Upper lobe of right lung (tissue), 1 donor: ENCODE data around the gene MIDN. TPM values are rescaled to one million over a fixed set of nuclear protein-coding genes. Genes with fewer than 3 reads are reported as not detected.

Source experiments
- ATAC-seq: fragments of 200-7000 bp; cut with Tn5 transposase; one replicate; pipeline ENCODE4 v1.9.1; 2020; ENCODE audit warnings: mild to moderate bottlenecking, moderate library complexity
- DNase-seq: peaks from one replicate; pipeline ENCODE4 v3.0.0-alpha.2; 2020
- H3K27ac ChIP-seq: fragments of 200-600 bp; one replicate; pipeline ENCODE4 v1.8.0; 2022
- H3K27me3 ChIP-seq: fragments of 200-600 bp; one replicate; pipeline ENCODE4 v1.8.0; 2022; ENCODE audit warnings: mild to moderate bottlenecking
- H3K36me3 ChIP-seq: fragments of 200-600 bp; one replicate; pipeline ENCODE4 v1.8.0; 2022
- H3K4me1 ChIP-seq: fragments of 200-600 bp; one replicate; pipeline ENCODE4 v1.8.0; 2022
- H3K4me3 ChIP-seq: fragments of 200-600 bp; one replicate; pipeline ENCODE4 v1.8.0; 2022; ENCODE audit warnings: mild to moderate bottlenecking
- H3K9me3 ChIP-seq: fragments of 200-600 bp; one replicate; pipeline ENCODE4 v1.8.0; 2022
- CTCF ChIP-seq: fragments of 200-600 bp; IDR thresholded peaks from one replicate; pipeline ENCODE4 v1.8.0; 2022; ENCODE audit warnings: antibody characterized with exemption
- intact Hi-C: fragments of 100-400 bp; cut with DNase I; formaldehyde crosslinking; loops from one replicate; pipeline ENCODE4 v1.11.0; 2022
- total RNA-seq: library from RNA; stranded (reverse); fragmentation: NEBNext Ultra II Directional; extraction: Animal tissue kit (Norgen Biotek cat#: 25700); gene quantifications from one replicate; pipeline ENCODE4 v1.2.1, GENCODE V29; 2021
- donor health status: DM: no; HTN: yes; CAD: no; lungs with severe emphysema.

MIDN gene
- total RNA-seq, 1 donor from 2014 or later, result 135 TPM

GRCh38 chr19:1265615-1266128, 17.3 kb downstream of the MIDN start:
- Histone ChIP-seq H3K9me3 (no peaks in the 10 kb centered on the region), H3K27me3 (no peaks in the 10 kb centered on the region), H3K36me3 (peaks cover 3% of the 10 kb centered on the region), H3K4me1 (peaks cover 59% of the 10 kb centered on the region), H3K4me3 (peak overlapping the region; percentile 58), H3K27ac (peak overlapping the region; percentile 80)
- ATAC-seq (no peak), DNase-seq (peak; percentile 84)
- TF ChIP-seq CTCF, result no peak
- intact Hi-C loops, result no loop called here

GRCh38 chr19:1266129-1266915, 17.9 kb downstream of the MIDN start:
- no peak for TF ChIP-seq CTCF
- H3K4me1 ChIP-seq, result peaks cover 63% of the 10 kb centered on the region
- H3K4me3 ChIP-seq, result peak overlapping the region; percentile 58
- intact Hi-C loops, result no loop called here
- ATAC-seq (peak; percentile 65), DNase-seq (peak; percentile 96)
- no peaks in the 10 kb centered on the region for H3K9me3 ChIP-seq
- H3K27ac ChIP-seq, result peak overlapping the region; percentile 80
- H3K27me3 ChIP-seq, result no peaks in the 10 kb centered on the region
- H3K36me3 ChIP-seq, result peaks cover 10% of the 10 kb centered on the region

- peak; percentile 90 for DNase-seq
- peak; percentile 49 for ATAC-seq
- intact Hi-C loops, result no loop called here
- H3K27me3 ChIP-seq, result no peaks in the 10 kb centered on the region
- peak overlapping the region; percentile 80 for H3K27ac ChIP-seq
- peaks cover 63% of the 10 kb centered on the region for H3K4me1 ChIP-seq
- TF ChIP-seq CTCF, result peak; percentile 96
- peaks cover 16% of the 10 kb centered on the region for H3K36me3 ChIP-seq
- H3K9me3 ChIP-seq, result no peaks in the 10 kb centered on the region
- peak overlapping the region; percentile 58 for H3K4me3 ChIP-seq
Observed at GRCh38 chr19:1266916-1267476, 18.6 kb downstream of the MIDN start.

GRCh38 chr19:1267477-1268225, 19.3 kb downstream of the MIDN start:
- Histone ChIP-seq H3K4me1 (peaks cover 63% of the 10 kb centered on the region), H3K9me3 (no peaks in the 10 kb centered on the region), H3K36me3 (peaks cover 23% of the 10 kb centered on the region), H3K27ac (peak overlapping the region; percentile 80), H3K4me3 (peak overlapping the region; percentile 58), H3K27me3 (no peaks in the 10 kb centered on the region)
- ATAC-seq, result no peak
- intact Hi-C loops, result no loop called here
- TF ChIP-seq CTCF, result no peak
- no peak for DNase-seq

- DNase-seq (no peak), ATAC-seq (no peak)
- Histone ChIP-seq H3K27me3 (no peaks in the 10 kb centered on the region), H3K9me3 (no peaks in the 10 kb centered on the region), H3K4me1 (peaks cover 67% of the 10 kb centered on the region), H3K4me3 (peak overlapping the region; percentile 69), H3K27ac (no peak overlapping the region), H3K36me3 (peaks cover 31% of the 10 kb centered on the region)
- TF ChIP-seq CTCF, result no peak
- intact Hi-C loops, result no loop called here
Observed at GRCh38 chr19:1268226-1269064, 20.1 kb downstream of the MIDN start.
